ENCODE results near the gene NBAS. TPM values are rescaled to one million over a fixed set of nuclear protein-coding genes. Genes with fewer than 3 reads are reported as not detected.

The NBAS gene
- total and polyA plus RNA-seq, 2 of the 13 experiments (the other 11 are each of a cell fraction or from before 2014, with no cell fraction given) = 33.6 to 58.7 TPM

- TF ChIP-seq ZNF557 (CRISPR knock-in tag; IDR thresholded peaks at IDR 0.05) (no peak), ATF4 (CRISPR knock-in tag; IDR thresholded peaks at IDR 0.05) (no peak), ZNF816 (CRISPR knock-in tag; IDR thresholded peaks at IDR 0.05; ENCODE audit: borderline replicate concordance) (no peak), FOXK2 (IDR thresholded peaks at IDR 0.05) (no peak), KLF13 (CRISPR knock-in tag; IDR thresholded peaks at IDR 0.05) (no peak), TEAD3 (CRISPR knock-in tag; optimal IDR thresholded peaks at IDR 0.05; ENCODE audit: borderline replicate concordance) (no peak)
- TF ChIP-seq, protein P1, sequence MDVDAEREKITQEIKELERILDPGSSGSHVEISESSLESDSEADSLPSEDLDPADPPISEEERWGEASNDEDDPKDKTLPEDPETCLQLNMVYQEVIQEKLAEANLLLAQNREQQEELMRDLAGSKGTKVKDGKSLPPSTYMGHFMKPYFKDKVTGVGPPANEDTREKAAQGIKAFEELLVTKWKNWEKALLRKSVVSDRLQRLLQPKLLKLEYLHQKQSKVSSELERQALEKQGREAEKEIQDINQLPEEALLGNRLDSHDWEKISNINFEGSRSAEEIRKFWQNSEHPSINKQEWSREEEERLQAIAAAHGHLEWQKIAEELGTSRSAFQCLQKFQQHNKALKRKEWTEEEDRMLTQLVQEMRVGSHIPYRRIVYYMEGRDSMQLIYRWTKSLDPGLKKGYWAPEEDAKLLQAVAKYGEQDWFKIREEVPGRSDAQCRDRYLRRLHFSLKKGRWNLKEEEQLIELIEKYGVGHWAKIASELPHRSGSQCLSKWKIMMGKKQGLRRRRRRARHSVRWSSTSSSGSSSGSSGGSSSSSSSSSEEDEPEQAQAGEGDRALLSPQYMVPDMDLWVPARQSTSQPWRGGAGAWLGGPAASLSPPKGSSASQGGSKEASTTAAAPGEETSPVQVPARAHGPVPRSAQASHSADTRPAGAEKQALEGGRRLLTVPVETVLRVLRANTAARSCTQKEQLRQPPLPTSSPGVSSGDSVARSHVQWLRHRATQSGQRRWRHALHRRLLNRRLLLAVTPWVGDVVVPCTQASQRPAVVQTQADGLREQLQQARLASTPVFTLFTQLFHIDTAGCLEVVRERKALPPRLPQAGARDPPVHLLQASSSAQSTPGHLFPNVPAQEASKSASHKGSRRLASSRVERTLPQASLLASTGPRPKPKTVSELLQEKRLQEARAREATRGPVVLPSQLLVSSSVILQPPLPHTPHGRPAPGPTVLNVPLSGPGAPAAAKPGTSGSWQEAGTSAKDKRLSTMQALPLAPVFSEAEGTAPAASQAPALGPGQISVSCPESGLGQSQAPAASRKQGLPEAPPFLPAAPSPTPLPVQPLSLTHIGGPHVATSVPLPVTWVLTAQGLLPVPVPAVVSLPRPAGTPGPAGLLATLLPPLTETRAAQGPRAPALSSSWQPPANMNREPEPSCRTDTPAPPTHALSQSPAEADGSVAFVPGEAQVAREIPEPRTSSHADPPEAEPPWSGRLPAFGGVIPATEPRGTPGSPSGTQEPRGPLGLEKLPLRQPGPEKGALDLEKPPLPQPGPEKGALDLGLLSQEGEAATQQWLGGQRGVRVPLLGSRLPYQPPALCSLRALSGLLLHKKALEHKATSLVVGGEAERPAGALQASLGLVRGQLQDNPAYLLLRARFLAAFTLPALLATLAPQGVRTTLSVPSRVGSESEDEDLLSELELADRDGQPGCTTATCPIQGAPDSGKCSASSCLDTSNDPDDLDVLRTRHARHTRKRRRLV (CRISPR knock-in tag; IDR thresholded peaks at IDR 0.05) = no peak
- TF ChIP-seq, protein P2, sequence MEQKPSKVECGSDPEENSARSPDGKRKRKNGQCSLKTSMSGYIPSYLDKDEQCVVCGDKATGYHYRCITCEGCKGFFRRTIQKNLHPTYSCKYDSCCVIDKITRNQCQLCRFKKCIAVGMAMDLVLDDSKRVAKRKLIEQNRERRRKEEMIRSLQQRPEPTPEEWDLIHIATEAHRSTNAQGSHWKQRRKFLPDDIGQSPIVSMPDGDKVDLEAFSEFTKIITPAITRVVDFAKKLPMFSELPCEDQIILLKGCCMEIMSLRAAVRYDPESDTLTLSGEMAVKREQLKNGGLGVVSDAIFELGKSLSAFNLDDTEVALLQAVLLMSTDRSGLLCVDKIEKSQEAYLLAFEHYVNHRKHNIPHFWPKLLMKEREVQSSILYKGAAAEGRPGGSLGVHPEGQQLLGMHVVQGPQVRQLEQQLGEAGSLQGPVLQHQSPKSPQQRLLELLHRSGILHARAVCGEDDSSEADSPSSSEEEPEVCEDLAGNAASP (CRISPR knock-in tag; IDR thresholded peaks at IDR 0.05; ENCODE audit: borderline replicate concordance) = no peak
These were observed 34.3 kb upstream of the NBAS start (continued) for GRCh38 chr2:15595342-15595905.

All from HepG2 (cell line).